ENCODE data around the gene SUPT4H1.

DNA sequence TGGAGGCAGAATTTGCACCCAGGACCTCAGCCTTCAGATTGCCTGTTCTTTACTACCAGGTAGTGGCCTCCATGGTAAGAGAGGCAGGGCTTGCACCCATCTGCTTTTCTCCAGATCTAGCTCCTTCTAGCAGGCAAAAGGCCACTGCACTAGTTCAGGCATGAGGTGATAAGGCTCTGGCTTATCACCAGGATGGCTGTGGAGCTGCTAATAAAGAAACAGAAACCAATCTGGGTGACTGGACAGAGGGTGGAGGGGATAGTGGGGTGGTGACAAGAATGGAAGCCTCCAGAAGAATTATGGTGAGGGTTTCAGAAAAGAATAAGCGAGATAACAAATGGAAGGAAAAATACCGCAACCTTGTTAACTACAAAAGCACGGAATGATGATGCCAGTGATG is 15.5 kb upstream of the SUPT4H1 start:
- TF ChIP-seq POLR2AphosphoS5 (IDR thresholded peaks at IDR 0.05), result no peak
- TF ChIP-seq CTCF (IDR thresholded peaks at IDR 0.05), result no peak
- TF ChIP-seq POLR2A (IDR thresholded peaks at IDR 0.05), result no peak

Measured in sigmoid colon (tissue), 4 donors.